ENCODE data around the gene PCDH9.

The PCDH9 gene

DNA sequence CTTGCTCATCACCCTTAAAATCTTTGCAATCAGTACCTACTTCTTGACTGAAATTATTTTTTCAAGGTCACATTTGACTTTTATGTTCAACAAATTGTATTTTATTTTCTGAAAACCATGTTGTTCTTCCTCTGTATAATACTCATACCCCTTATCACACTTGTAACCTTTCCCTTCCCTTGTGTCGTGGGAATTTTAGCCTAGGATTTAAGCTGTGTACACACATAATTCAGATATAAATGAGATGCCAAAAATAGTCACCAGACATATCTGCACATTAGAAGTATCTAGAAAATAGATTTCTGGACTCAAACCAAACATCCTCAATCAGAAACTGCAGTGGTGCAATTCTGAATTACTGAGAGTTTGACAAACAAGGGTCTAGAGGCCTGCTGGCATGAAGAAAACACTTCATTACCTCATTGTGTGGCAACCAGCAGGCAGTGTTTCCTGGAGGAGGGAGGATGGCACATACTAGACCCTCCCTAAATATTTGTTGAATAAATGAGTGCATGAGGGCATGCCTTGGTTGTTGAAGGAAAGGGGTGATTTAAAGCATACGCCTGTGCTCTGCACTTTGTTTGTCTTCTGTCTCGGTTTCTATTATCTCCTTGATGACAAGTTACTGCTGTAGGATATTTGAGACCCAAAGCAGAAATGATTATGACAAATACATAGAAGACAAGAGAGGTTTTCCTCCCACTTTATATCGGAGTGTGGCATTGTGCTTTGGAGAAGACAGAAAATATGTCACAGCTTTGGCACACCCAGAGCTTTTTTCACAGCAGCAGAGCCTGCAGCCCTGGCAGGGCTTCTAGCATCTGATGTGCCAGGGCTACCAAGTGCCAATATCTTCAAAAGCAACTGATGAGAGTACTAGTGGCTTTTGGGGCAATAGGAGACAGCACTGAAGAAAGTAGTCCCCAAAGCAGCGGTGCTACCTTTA, 881.1 kb downstream of the PCDH9 start:
- Mint-ChIP-seq H3K27me3 (no peaks in the 10 kb centered on the region), H3K27ac (no peak overlapping the region), H3K4me3 (no peak overlapping the region), H3K4me1 (no peaks in the 10 kb centered on the region), H3K9me3 (peaks cover 6% of the 10 kb centered on the region), H3K36me3 (no peaks in the 10 kb centered on the region)
- no peak for ATAC-seq

DNA sequence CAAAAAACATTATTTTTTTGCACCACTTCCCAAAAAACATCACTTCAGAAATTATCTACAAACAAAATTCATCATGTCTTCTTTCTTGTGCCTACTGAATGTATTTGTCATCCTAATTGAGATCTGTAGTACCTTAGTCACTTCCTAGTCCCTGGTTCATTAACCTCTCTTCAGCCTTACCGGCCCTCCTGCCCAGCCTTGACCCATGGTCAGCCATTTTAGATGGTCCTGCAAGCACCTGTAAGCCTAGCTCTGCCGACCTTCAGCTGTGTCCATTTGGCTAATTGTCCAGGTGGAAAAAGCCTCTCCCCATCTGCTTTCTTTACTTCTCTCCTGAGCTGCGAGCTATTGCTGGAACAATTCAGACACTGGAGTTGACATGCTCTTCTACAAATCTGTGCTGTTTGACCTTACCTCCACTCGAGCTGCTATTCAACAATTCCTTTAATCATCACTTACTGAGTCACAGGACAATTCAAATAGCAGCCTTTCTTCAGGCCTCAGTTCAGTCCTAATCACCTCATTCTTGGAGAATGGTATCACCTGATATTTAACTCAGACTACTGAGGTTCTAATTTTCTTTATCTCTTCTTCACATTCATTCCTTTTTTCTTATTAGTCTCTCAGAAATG, 882.5 kb downstream of the PCDH9 start:
- H3K27me3 Mint-ChIP-seq = no peaks in the 10 kb centered on the region
- H3K4me1 Mint-ChIP-seq = no peaks in the 10 kb centered on the region
- no peaks in the 10 kb centered on the region for H3K36me3 Mint-ChIP-seq
- no peak for ATAC-seq
- no peak overlapping the region for H3K4me3 Mint-ChIP-seq
- H3K27ac Mint-ChIP-seq = no peak overlapping the region
- peaks cover 6% of the 10 kb centered on the region for H3K9me3 Mint-ChIP-seq

DNA sequence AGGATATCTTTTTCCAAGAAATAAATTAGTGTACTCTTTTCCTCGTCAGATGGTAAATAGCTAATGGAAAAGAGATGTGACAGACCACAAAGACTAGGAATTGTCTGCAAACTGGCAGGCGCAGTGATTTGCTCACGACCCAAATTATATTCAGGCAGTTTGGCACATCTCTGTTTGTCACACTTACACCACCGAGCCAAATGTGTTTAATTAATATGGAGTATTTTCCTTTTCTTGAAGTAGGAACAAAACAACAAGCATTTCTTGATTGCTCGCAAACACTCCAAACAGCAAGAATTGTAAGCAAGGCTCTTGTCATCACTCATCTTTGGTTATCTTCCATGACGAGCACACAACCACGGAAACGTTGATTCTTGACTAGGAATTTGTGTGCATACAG, 884.2 kb downstream of the PCDH9 start:
- Mint-ChIP-seq H3K4me1 (no peaks in the 10 kb centered on the region), H3K9me3 (peaks cover 6% of the 10 kb centered on the region), H3K4me3 (no peak overlapping the region)

DNA sequence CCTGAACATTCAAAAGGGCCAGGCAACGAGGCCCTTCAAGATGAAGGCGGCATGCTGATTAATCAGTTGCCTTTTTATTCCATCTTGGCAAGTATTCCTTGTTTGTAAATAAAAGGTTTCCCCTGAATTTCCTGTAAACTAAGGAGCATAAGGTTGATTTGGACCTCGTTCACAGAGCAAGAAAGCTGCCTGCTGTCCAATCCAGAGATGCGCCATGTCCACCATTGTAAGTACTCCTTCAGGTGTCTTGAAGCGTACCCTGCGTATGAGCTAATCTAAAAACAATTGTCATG, 884.7 kb downstream of the PCDH9 start:
- ATAC-seq = no peak
- Mint-ChIP-seq H3K9me3 (peaks cover 6% of the 10 kb centered on the region), H3K36me3 (no peaks in the 10 kb centered on the region), H3K27me3 (no peaks in the 10 kb centered on the region), H3K4me1 (no peaks in the 10 kb centered on the region), H3K4me3 (no peak overlapping the region), H3K27ac (no peak overlapping the region)

More for the DNA sequence above, 884.2 kb downstream of the PCDH9 start:
- H3K36me3 Mint-ChIP-seq = no peaks in the 10 kb centered on the region
- H3K27ac Mint-ChIP-seq = no peak overlapping the region
- no peaks in the 10 kb centered on the region for H3K27me3 Mint-ChIP-seq
- no peak for ATAC-seq

DNA sequence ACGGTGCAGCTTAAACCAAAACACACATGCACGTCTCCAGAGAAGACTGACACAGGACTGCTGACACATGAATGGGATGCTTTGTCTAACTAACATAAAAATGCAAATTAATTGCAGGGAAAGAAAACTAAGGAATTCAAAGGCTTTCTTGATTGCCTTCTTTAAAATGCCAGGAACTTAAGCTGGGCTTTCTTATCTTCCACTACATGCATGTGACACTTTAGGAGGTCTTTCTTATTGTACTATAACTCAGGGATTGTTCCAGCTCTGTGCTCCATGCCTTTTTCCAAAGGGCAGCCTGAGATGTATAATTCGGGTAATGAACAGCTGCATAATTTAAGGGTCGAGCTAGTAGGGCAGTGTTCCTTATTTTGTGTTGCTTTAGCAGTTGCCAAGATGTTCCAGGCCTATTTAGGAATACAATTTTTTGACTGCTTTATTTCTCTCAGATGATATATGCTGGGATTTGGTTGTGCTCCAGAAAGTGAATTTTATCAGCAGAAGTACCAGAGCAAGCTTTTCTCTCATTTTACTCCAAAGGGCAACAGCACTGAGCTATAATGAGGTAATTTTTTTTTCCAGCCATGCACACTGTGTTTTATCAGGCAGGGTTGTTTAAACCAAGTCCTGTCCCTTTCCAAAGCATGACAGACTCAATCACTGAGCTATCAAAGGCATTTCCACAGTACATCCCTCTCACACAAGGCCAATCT, 885.2 kb downstream of the PCDH9 start:
- Mint-ChIP-seq H3K9me3 (peaks cover 4% of the 10 kb centered on the region), H3K27ac (no peak overlapping the region), H3K27me3 (no peaks in the 10 kb centered on the region), H3K36me3 (no peaks in the 10 kb centered on the region), H3K4me3 (no peak overlapping the region), H3K4me1 (no peaks in the 10 kb centered on the region)
- ATAC-seq = no peak

DNA sequence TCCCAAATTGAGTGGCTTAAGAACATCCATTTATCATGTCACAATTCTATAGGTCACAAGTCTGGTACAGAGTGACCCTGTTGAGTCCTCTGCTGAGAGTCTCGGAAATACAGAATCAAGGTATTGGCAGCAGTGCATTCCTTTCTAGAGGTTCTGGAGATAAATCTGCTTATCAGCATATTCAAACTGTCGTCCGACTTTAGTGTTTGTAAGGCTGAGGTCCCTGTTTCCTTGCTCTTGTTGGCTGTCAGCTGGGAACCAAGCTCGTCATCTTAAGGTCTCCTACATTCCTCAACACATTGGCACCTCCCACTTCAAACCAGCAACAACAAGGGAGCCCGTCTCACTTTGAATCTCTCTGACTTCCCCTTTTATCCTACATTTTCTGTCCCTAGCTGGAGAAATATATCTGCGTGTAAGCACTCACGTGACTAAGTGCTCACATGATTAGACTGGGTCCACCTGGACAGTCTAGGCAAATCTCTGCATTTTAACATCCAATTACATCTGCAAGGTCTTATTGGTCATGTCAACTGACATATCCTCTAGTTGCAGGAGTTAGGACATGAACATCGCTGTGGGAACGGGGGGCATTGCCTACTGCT, 886.8 kb downstream of the PCDH9 start:
- Mint-ChIP-seq H3K4me1 (no peaks in the 10 kb centered on the region), H3K27ac (no peak overlapping the region), H3K27me3 (no peaks in the 10 kb centered on the region), H3K4me3 (no peak overlapping the region), H3K9me3 (peaks cover 2% of the 10 kb centered on the region), H3K36me3 (no peaks in the 10 kb centered on the region)
- no peak for ATAC-seq

DNA sequence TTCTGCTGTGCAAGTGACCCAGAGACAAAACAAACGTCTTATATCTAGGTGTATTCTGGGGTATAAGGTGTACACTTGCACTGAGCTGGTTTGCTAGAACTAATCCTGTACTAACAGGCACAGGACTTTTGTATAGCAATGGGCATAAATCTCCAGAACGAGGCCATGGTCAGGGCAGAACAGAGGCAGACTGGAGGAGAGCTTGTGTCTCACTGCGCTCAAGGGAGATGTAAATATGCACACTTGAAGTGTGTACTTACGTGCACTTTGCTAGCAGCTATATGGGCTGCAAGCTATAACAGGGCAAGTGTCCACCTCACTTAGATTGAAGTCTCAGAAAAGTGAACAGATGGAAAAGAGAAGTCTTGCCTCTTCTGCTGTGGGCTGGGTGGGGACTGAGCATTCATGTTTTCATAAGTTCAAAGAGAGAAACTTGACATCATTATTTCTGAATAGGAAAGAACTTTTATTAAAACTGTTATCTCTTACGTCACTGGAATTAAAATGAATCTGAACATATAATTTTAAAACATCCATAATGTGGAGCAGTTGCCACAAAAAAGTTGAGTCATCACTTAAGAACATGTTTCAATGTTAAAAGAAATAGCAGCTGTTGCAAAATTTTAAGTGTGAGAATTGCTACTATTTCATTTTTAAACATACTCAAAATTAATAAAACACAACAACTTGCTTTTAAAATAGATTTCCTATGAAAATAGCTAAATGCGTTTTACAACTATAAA, 888.3 kb downstream of the PCDH9 start:
- no peak overlapping the region for H3K27ac Mint-ChIP-seq
- no peaks in the 10 kb centered on the region for H3K9me3 Mint-ChIP-seq
- no peaks in the 10 kb centered on the region for H3K27me3 Mint-ChIP-seq
- no peaks in the 10 kb centered on the region for H3K36me3 Mint-ChIP-seq
- no peak for ATAC-seq
- H3K4me1 Mint-ChIP-seq = no peaks in the 10 kb centered on the region
- H3K4me3 Mint-ChIP-seq = no peak overlapping the region

DNA sequence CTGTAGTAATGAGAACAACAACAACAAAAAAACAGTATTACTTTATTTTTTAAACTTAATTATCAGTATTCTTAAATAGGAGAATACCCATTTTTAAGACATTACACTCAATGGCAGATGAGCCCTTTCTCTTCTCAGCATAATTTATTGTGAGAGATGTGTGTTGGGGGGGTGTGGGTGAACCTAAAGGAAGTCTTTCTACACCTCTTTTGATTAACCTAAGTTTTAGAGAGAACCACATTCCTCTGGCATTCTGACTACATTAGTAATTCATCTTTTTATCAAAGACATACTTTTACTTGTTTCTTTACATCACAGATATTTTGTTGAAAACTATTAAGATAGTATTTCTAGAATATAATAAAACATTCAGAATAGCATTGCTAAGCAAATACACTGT, 890.9 kb downstream of the PCDH9 start:
- H3K36me3 Mint-ChIP-seq = no peaks in the 10 kb centered on the region
- no peak for ATAC-seq
- no peaks in the 10 kb centered on the region for H3K4me1 Mint-ChIP-seq
- H3K27ac Mint-ChIP-seq = no peak overlapping the region
- H3K27me3 Mint-ChIP-seq = no peaks in the 10 kb centered on the region
- H3K4me3 Mint-ChIP-seq = no peak overlapping the region
- H3K9me3 Mint-ChIP-seq = no peaks in the 10 kb centered on the region

DNA sequence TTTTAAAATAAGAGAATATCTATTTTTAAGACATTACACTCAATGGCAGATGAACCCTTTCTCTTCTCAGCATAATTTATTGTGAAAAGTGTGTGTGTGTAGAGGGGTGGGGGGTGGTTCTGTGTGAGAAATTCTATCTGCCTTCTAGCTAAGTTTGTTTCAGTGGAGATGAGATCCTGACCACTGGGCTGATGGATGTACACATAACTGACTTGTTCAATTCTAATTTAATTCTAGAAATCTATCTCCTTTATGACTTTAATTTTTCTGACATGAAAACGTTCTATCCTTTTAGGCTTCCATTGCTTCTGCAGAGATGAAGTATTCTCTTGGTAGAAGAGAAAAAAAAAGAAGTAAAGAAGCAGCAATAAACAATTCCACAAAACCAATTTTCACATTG, 891.6 kb downstream of the PCDH9 start:
- H3K36me3 Mint-ChIP-seq = no peaks in the 10 kb centered on the region
- H3K4me3 Mint-ChIP-seq = no peak overlapping the region
- H3K27ac Mint-ChIP-seq = no peak overlapping the region
- no peak for ATAC-seq
- no peaks in the 10 kb centered on the region for H3K4me1 Mint-ChIP-seq
- H3K27me3 Mint-ChIP-seq = no peaks in the 10 kb centered on the region
- H3K9me3 Mint-ChIP-seq = no peaks in the 10 kb centered on the region

DNA sequence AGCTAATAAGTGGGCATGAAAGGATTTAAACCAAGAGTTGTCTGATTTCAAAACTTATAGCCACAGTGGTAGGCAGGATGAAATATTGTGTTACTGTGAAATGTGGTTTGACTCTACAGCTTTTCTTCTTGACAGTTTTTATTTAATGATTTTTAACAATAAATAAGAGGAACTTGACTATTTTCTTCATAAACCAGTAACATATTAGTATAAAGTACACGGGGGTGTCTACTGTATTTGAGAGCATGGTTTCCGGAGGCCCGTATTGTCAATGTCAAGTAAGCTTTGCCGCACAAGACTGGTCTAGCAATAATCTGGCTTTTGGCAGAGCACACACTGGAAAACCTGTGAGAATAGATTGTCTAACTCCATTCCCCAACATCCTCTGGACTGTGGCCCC, 894.5 kb downstream of the PCDH9 start:
- Mint-ChIP-seq H3K9me3 (no peaks in the 10 kb centered on the region), H3K27me3 (no peaks in the 10 kb centered on the region), H3K4me1 (no peaks in the 10 kb centered on the region), H3K27ac (no peak overlapping the region), H3K36me3 (no peaks in the 10 kb centered on the region), H3K4me3 (no peak overlapping the region)
- ATAC-seq = no peak

DNA sequence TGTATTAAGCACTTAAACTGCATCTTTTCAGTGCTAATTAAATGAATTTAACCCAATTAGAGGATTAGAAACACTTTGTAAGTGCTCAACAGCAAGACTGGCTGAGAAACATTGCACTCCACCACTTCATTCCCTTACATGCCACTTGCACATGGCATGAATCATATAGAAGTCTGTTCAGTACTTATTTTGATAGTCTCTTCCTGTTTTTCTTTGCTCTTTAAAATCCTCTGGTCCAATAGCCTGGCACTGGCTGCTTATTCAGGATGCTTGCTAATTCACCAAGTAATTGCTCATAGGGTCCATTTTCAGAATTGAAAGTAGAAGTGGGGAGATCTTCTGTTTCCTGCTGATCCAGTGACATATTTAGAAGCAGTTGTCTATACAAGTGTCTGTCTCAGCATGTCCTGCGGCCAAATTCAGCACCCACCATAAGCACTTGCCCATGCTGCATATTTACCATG, 900.1 kb downstream of the PCDH9 start:
- Mint-ChIP-seq H3K27me3 (no peaks in the 10 kb centered on the region), H3K9me3 (no peaks in the 10 kb centered on the region), H3K4me1 (no peaks in the 10 kb centered on the region), H3K36me3 (no peaks in the 10 kb centered on the region), H3K27ac (no peak overlapping the region), H3K4me3 (no peak overlapping the region)
- no peak for ATAC-seq

DNA sequence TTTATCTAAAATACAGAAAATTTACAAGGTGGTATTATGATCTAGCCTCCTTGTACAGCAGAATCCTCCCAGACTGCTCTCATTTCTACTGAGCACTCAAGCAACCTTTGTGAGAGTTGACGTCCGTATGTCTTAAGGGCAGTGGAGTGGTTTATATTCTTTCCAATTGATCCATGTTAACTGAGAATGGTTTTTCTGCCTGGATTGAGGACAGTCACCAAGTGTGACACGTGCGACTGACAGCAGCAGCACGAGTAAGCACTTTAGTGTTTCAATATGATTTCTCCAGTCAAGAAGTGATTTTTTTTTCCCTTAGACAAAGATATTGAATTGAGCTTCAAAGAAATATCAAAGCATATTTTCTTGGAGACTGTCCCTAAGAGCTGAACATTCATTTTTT, 901.7 kb downstream of the PCDH9 start:
- no peak for ATAC-seq
- Mint-ChIP-seq H3K9me3 (no peaks in the 10 kb centered on the region), H3K4me3 (no peak overlapping the region), H3K27me3 (no peaks in the 10 kb centered on the region), H3K27ac (no peak overlapping the region), H3K4me1 (no peaks in the 10 kb centered on the region), H3K36me3 (no peaks in the 10 kb centered on the region)

DNA sequence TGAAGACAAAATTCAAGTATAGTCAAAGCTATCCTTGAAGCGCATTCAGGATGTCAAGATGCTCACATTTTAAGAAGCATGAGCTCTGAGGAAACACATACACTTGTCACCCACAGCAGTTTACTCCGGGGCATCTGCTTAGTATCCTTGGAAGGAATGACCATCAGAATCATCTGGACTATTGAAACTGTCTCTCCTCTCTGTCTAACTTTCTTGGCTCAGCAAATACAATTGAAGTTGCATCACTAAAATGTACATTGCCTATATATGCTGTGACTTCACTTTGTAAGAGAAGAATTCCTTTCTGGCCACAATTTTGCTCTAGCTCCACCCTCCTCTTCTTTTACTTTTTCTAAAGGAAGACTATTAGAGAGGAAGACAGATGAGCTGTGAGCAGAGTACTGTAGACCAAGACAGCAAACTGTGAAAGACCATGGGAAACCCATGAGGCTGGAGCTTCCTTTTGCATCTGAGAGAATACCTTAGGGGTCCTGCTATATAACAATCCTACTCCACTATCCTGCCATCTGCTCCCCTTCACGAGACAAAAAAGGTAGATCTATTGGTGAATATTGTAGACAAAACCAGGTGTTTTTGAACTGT, 906.3 kb downstream of the PCDH9 start:
- Mint-ChIP-seq H3K36me3 (no peaks in the 10 kb centered on the region), H3K27me3 (no peaks in the 10 kb centered on the region), H3K9me3 (peaks cover 2% of the 10 kb centered on the region), H3K4me1 (no peaks in the 10 kb centered on the region), H3K4me3 (no peak overlapping the region), H3K27ac (no peak overlapping the region)
- ATAC-seq = no peak

DNA sequence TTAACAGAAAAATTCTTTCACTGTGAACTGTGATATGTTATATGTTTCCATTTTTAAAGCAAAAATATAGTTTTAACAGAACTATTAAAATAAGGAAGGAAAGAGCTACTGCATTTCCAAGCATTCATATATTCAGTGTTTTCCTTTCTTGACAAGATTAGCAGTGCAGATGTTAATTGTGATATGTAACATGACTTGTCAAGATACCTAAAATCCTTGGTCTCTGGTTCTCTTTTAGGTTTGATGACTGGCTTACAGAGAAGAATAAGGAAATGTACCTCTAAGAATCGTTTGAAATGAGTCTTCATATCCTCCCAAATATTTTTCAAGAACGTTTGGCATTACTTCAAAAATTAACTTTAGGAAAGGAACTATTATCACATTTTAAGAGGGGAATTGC, 907.2 kb downstream of the PCDH9 start:
- Mint-ChIP-seq H3K4me1 (no peaks in the 10 kb centered on the region), H3K27ac (no peak overlapping the region), H3K36me3 (no peaks in the 10 kb centered on the region), H3K9me3 (peaks cover 3% of the 10 kb centered on the region), H3K4me3 (no peak overlapping the region), H3K27me3 (no peaks in the 10 kb centered on the region)
- no peak for ATAC-seq
